ENCODE measurements around the gene TRIM27. TPM values are rescaled to one million over a fixed set of nuclear protein-coding genes. Genes with fewer than 3 reads are reported as not detected.
"Not testable (repeated sequence)": the region's sequence is repeated elsewhere in the genome, so short reads cannot be mapped to it uniquely, and the experiment has no call there.

TRIM27 gene
- total RNA-seq, 1 donor from 2014 or later, result 75.7 TPM

GRCh38 chr6:28876710-28877109, 47.1 kb downstream of the TRIM27 start:
- TF ChIP-seq, protein P1, sequence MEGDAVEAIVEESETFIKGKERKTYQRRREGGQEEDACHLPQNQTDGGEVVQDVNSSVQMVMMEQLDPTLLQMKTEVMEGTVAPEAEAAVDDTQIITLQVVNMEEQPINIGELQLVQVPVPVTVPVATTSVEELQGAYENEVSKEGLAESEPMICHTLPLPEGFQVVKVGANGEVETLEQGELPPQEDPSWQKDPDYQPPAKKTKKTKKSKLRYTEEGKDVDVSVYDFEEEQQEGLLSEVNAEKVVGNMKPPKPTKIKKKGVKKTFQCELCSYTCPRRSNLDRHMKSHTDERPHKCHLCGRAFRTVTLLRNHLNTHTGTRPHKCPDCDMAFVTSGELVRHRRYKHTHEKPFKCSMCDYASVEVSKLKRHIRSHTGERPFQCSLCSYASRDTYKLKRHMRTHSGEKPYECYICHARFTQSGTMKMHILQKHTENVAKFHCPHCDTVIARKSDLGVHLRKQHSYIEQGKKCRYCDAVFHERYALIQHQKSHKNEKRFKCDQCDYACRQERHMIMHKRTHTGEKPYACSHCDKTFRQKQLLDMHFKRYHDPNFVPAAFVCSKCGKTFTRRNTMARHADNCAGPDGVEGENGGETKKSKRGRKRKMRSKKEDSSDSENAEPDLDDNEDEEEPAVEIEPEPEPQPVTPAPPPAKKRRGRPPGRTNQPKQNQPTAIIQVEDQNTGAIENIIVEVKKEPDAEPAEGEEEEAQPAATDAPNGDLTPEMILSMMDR (IDR thresholded peaks at IDR 0.05; ENCODE audit: unreplicated experiment), result no peak
- no peak overlapping the region for H3K27ac Mint-ChIP-seq
- DNase-seq (ENCODE audit: low spot score in 2 of 2, unreplicated experiment in 2 of 2), result no peak
- no peaks in the 10 kb centered on the region for H3K36me3 Mint-ChIP-seq
- no peak overlapping the region for H3K4me3 Mint-ChIP-seq
- peaks cover 9% of the 10 kb centered on the region for H3K4me1 Mint-ChIP-seq
- H3K27me3 Mint-ChIP-seq (ENCODE audit: low read depth), result peaks cover 23% of the 10 kb centered on the region
- no peaks in the 10 kb centered on the region for H3K9me3 Mint-ChIP-seq

- no peak for DNase-seq (ENCODE audit: low spot score in 2 of 2, unreplicated experiment in 2 of 2)
- Mint-ChIP-seq H3K27ac (no peak overlapping the region), H3K4me1 (peaks cover under 1% of the 10 kb centered on the region), H3K36me3 (no peaks in the 10 kb centered on the region), H3K4me3 (no peak overlapping the region), H3K27me3 (ENCODE audit: low read depth) (peaks cover 23% of the 10 kb centered on the region), H3K9me3 (no peaks in the 10 kb centered on the region)
- TF ChIP-seq, protein P1 (IDR thresholded peaks at IDR 0.05; ENCODE audit: unreplicated experiment), result no peak
These were observed 48.5 kb downstream of the TRIM27 start for GRCh38 chr6:28875191-28875747.

DNA sequence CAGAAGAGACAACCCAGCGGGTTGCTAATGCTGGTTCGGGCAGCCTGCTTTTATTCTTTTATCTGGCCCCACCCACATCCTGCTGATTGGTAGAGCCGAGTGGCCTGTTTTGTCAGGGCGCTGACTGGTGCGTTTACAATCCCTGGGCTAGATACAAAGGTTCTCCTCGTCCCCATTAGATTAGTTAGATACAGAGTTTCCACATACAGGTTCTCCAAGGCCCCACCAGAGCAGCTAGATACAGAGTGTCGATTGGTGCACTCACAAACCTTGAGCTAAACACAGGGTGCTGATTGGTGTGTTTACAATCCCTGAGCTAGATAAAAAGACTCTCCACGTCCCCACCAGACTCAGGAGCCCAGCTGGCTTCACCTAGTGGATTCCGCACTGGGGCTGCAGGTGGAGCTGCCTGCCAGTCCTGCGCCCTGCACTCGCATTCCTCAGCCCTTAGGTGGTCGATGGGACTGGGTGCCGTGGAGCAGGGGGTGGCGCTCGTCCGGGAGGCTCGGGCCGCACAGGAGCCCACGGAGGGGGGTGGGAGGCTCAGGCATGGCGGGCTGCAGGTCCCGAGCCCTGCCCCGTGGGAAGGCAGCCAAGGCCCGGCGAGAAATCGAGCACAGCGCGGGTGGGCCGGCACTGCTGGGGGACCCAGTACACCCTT, 51.5 kb downstream of the TRIM27 start:
- not testable (repeated sequence) for H3K9me3 Mint-ChIP-seq; H3K4me3 Mint-ChIP-seq; H3K4me1 Mint-ChIP-seq; DNase-seq (ENCODE audit: low spot score in 2 of 2, unreplicated experiment in 2 of 2); H3K27ac Mint-ChIP-seq; H3K36me3 Mint-ChIP-seq
- peaks cover 11% of the 10 kb centered on the region for H3K27me3 Mint-ChIP-seq (ENCODE audit: low read depth)

DNA sequence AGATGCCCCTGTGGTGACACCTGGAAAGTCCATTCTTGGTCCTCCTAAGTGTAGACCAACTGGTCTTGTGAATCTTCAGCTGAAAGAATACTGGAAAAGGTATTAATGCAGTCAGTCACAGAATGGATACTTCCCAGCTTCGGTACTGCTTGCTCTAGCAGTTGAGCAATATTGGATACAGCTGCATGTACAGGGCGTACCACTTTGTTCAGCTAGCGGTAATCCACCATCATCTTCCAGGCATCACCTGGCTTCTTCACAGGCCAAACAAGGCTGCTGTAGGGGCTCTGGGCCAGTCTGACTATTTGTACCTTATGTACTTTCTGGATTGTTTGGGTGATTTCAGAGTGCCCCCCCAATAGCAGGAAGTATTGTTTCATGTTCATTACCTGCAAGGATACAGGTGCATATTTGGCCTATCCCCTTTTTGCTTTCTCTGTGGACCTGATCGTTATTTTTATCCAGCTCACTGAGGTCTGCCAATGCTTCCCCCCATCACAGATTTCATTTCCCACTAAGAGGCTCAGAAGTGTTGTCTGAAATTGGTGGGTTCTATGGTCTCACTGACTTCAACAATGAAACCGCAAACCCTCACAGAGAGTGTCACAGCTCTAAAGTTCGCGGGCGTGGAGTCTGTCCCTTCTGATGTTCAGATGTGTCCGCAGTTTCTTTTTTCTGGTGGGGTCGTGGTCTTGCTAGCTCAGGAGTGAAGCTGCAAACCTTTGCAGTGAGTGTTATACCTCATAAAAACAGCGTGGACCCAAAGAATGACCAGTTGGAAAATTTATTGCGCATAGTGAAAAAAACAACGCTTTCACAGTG, 52.2 kb downstream of the TRIM27 start:
- H3K4me1 Mint-ChIP-seq, result peaks cover 4% of the 10 kb centered on the region
- TF ChIP-seq, protein P1 (IDR thresholded peaks at IDR 0.05; ENCODE audit: unreplicated experiment), result no peak
- peaks cover 5% of the 10 kb centered on the region for H3K27me3 Mint-ChIP-seq (ENCODE audit: low read depth)
- H3K27ac Mint-ChIP-seq, result no peak overlapping the region
- H3K4me3 Mint-ChIP-seq, result no peak overlapping the region
- H3K9me3 Mint-ChIP-seq, result no peaks in the 10 kb centered on the region
- DNase-seq (ENCODE audit: low spot score in 2 of 2, unreplicated experiment in 2 of 2), result no peak
- no peaks in the 10 kb centered on the region for H3K36me3 Mint-ChIP-seq

DNA sequence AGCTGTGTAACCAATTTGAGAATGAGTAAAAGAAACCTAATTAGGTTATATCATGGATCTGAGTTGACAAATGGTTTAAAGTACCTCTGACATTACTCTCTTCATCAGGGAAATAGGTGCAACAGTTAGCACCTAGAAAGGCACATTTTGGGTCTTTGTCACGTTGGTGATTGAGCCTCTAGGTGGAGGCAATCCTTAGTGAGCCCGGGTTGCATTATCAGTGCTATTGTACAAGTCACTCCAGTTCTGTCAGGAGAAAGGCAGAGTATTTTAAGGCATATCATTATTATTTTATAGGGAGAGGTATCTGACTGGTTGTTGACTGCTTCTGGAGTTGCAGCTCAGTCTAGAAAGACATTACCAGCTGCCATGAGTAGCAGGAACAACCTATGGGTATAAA, 54.9 kb downstream of the TRIM27 start:
- no peaks in the 10 kb centered on the region for H3K36me3 Mint-ChIP-seq
- no peaks in the 10 kb centered on the region for H3K27me3 Mint-ChIP-seq (ENCODE audit: low read depth)
- H3K4me1 Mint-ChIP-seq, result peaks cover 12% of the 10 kb centered on the region
- H3K9me3 Mint-ChIP-seq, result peaks cover 6% of the 10 kb centered on the region
- no peak for DNase-seq (ENCODE audit: low spot score in 2 of 2, unreplicated experiment in 2 of 2)
- no peak overlapping the region for H3K4me3 Mint-ChIP-seq
- no peak overlapping the region for H3K27ac Mint-ChIP-seq
- TF ChIP-seq, protein P1 (IDR thresholded peaks at IDR 0.05; ENCODE audit: unreplicated experiment), result no peak

DNA sequence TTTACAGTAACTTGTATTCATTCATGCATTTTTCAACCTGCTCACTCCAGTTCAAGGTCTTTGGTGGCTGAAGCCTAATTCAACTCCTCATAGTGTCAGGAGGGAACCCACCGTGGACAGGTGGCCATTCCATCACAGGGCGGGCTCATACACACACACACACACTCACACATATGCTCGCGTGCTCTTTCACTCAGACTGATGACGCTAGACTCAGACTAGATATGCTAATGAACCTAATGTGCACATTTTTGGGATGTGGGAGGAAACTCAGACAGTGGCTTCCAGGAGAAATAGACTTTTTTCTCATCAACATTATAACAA, 56.7 kb downstream of the TRIM27 start:
- DNase-seq (ENCODE audit: low spot score in 2 of 2, unreplicated experiment in 2 of 2), result no peak
- Mint-ChIP-seq H3K36me3 (no peaks in the 10 kb centered on the region), H3K9me3 (peaks cover 6% of the 10 kb centered on the region), H3K4me3 (peak overlapping the region; percentile 91), H3K27ac (peak overlapping the region; percentile 97), H3K27me3 (ENCODE audit: low read depth) (peaks cover 8% of the 10 kb centered on the region), H3K4me1 (peaks cover 14% of the 10 kb centered on the region)
- TF ChIP-seq, protein P1 (IDR thresholded peaks at IDR 0.05; ENCODE audit: unreplicated experiment), result no peak

- Mint-ChIP-seq H3K27ac (peak overlapping the region; percentile 97), H3K4me3 (peak overlapping the region; percentile 91), H3K4me1 (peaks cover 14% of the 10 kb centered on the region)
- H3K27me3 Mint-ChIP-seq (ENCODE audit: low read depth); H3K36me3 Mint-ChIP-seq; H3K9me3 Mint-ChIP-seq: not testable (repeated sequence)
- DNase-seq (ENCODE audit: low spot score in 2 of 2, unreplicated experiment in 2 of 2), result peak; percentile 49 to 80
These were observed 57.3 kb downstream of the TRIM27 start for GRCh38 chr6:28866205-28867085.

Data from mesothelial cell of epicardium (in vitro differentiated cells).